H9 (cell line): ENCODE results near the gene C11orf65. TPM values are rescaled to one million over a fixed set of nuclear protein-coding genes. Genes with fewer than 3 reads are reported as not detected.

Source experiments
- DNase-seq: peaks from one replicate; pipeline ENCODE4 v3.0.0-alpha.2; 2017
- H2AFZ ChIP-seq: one replicate; pipeline ENCODE4 v1.6.1; 2013; ENCODE audit warnings: mild to moderate bottlenecking, low read length, control low read depth, moderate library complexity
- H2AK5ac ChIP-seq: 2 replicates; pipeline ENCODE4 v1.6.1; 2013; ENCODE audit warnings: low read length, control low read depth, mixed read lengths; ENCODE audit not compliant: insufficient read length
- H2BK120ac ChIP-seq: one replicate; pipeline ENCODE4 v1.6.1; 2013; ENCODE audit warnings: low read depth, mild to moderate bottlenecking, low read length, control low read depth, inconsistent platforms; ENCODE audit not compliant: poor library complexity, severe bottlenecking
- H2BK12ac ChIP-seq: 2 replicates; pipeline ENCODE4 v1.6.1; 2013; ENCODE audit warnings: low read length, control low read depth, mixed read lengths, low read depth; ENCODE audit not compliant: insufficient read length
- H2BK15ac ChIP-seq: 2 replicates; pipeline ENCODE4 v1.6.1; 2013; ENCODE audit warnings: low read depth, low read length, control low read depth
- H2BK20ac ChIP-seq: one replicate; pipeline ENCODE4 v1.6.1; 2013; ENCODE audit warnings: low read depth, mild to moderate bottlenecking, low read length, control low read depth, inconsistent platforms; ENCODE audit not compliant: poor library complexity, severe bottlenecking
- H2BK5ac ChIP-seq: 2 replicates; pipeline ENCODE4 v1.6.1; 2013; ENCODE audit warnings: low read length, control low read depth, mixed read lengths; ENCODE audit not compliant: insufficient read length
- H3K14ac ChIP-seq: 2 replicates; pipeline ENCODE4 v1.6.1; 2013; ENCODE audit warnings: low read length, control low read depth; ENCODE audit not compliant: insufficient read depth
- H3K18ac ChIP-seq: 2 replicates; pipeline ENCODE4 v1.6.1; 2013; ENCODE audit warnings: low read depth, mild to moderate bottlenecking, mixed read lengths, low read length, control low read depth; ENCODE audit not compliant: insufficient read length
- H3K23ac ChIP-seq: 2 replicates; pipeline ENCODE4 v1.6.1; 2013; ENCODE audit warnings: low read length, control low read depth, mixed read lengths, low read depth; ENCODE audit not compliant: insufficient read length
- H3K23me2 ChIP-seq: 2 replicates; pipeline ENCODE4 v1.6.1; 2013; ENCODE audit warnings: low read depth, mild to moderate bottlenecking, mixed read lengths, low read length, control low read depth; ENCODE audit not compliant: insufficient read length, poor library complexity, severe bottlenecking
- H3K27ac ChIP-seq: 2 replicates; pipeline ENCODE4 v1.5.1; 2013; ENCODE audit warnings: low read length, control low read depth, mixed read lengths, low read depth; ENCODE audit not compliant: insufficient read length
- H3K27me3 ChIP-seq: 2 replicates; pipeline ENCODE4 v1.6.1; 2013; ENCODE audit warnings: low read length, control low read depth, inconsistent platforms; ENCODE audit not compliant: insufficient read depth
- H3K4ac ChIP-seq: 2 replicates; pipeline ENCODE4 v1.6.1; 2013; ENCODE audit warnings: low read depth, mild to moderate bottlenecking, control low read depth, inconsistent platforms, low read length, moderate library complexity
- H3K4me1 ChIP-seq: 2 replicates; pipeline ENCODE4 v1.6.1; 2013; ENCODE audit warnings: low read length, control low read depth, inconsistent platforms; ENCODE audit not compliant: insufficient read depth
- H3K4me2 ChIP-seq: 2 replicates; pipeline ENCODE4 v1.6.1; 2013; ENCODE audit warnings: low read length, control low read depth, mixed read lengths; ENCODE audit not compliant: insufficient read length, insufficient read depth
- H3K56ac ChIP-seq: 2 replicates; pipeline ENCODE4 v1.6.1; 2013; ENCODE audit warnings: low read depth, mild to moderate bottlenecking, mixed read lengths, low read length, control low read depth; ENCODE audit not compliant: insufficient read length
- H3K79me1 ChIP-seq: 2 replicates; pipeline ENCODE4 v1.6.1; 2013; ENCODE audit warnings: low read depth, mild to moderate bottlenecking, moderate library complexity, low read length, control low read depth, inconsistent platforms; ENCODE audit not compliant: insufficient read depth, poor library complexity, severe bottlenecking
- H3K79me2 ChIP-seq: 2 replicates; pipeline ENCODE4 v1.6.1; 2013; ENCODE audit warnings: low read length, control low read depth, inconsistent platforms; ENCODE audit not compliant: insufficient read depth
- H3K9ac ChIP-seq: 2 replicates; pipeline ENCODE4 v1.6.1; 2013; ENCODE audit warnings: low read length, control low read depth, mixed read lengths; ENCODE audit not compliant: insufficient read length; ENCODE audit errors: extremely low read depth
- H3K9me3 ChIP-seq: one replicate; pipeline ENCODE4 v1.6.1; 2013; ENCODE audit warnings: low read depth, low read length, inconsistent platforms; ENCODE audit not compliant: control insufficient read depth
- H3T11ph ChIP-seq: one replicate; pipeline ENCODE4 v1.6.1; 2013; ENCODE audit warnings: mild to moderate bottlenecking, low read length, control low read depth, inconsistent platforms
- H4K20me1 ChIP-seq: one replicate; pipeline ENCODE4 v1.6.1; 2013; ENCODE audit not compliant: control insufficient read depth, insufficient read length, insufficient read depth
- H4K5ac ChIP-seq: 2 replicates; pipeline ENCODE4 v1.6.1; 2013; ENCODE audit warnings: low read depth, mild to moderate bottlenecking, mixed read lengths, low read length, control low read depth; ENCODE audit not compliant: insufficient read length
- H4K8ac ChIP-seq: replicated peaks from 2 replicates; pipeline ENCODE4 v1.6.1; 2013; ENCODE audit warnings: low read length, control low read depth, mixed read lengths, low read depth; ENCODE audit not compliant: insufficient read length
- H4K91ac ChIP-seq: 2 replicates; pipeline ENCODE4 v1.6.1; 2013; ENCODE audit warnings: low read depth, mild to moderate bottlenecking, moderate library complexity, mixed read lengths, low read length, control low read depth; ENCODE audit not compliant: insufficient read length
- H3K27ac Mint-ChIP-seq, 3 experiments: 2 replicates in 2 of 3; 3 replicates in 1 of 3; pipeline ENCODE4 v1.8.0; 2020 to 2021; ENCODE audit warnings: mixed read lengths in 3 of 3, mild to moderate bottlenecking in 1 of 3, moderate library complexity in 1 of 3
- H3K27me3 Mint-ChIP-seq: 2 replicates; pipeline ENCODE4 v1.8.0; 2021; ENCODE audit warnings: low read depth, mild to moderate bottlenecking, moderate library complexity, mixed read lengths
- H3K36me3 Mint-ChIP-seq, 3 experiments: 2 replicates in 2 of 3; 3 replicates in 1 of 3; pipeline ENCODE4 v1.8.0; 2020 to 2021; ENCODE audit warnings: low read depth in 3 of 3, mixed read lengths in 3 of 3; ENCODE audit not compliant: insufficient read depth in 1 of 3
- H3K4me1 Mint-ChIP-seq, 2 experiments: 2 replicates each; pipeline ENCODE4 v1.8.0; 2020; ENCODE audit warnings: mixed read lengths in 2 of 2
- H3K4me3 Mint-ChIP-seq, 2 experiments: 2 replicates in 1 of 2; 3 replicates in 1 of 2; pipeline ENCODE4 v1.8.0; 2020 to 2021; ENCODE audit warnings: mild to moderate bottlenecking in 2 of 2, mixed read lengths in 2 of 2, moderate library complexity in 1 of 2
- H3K9me3 Mint-ChIP-seq, 2 experiments: 2 replicates in 1 of 2; 3 replicates in 1 of 2; pipeline ENCODE4 v1.8.0; 2020; ENCODE audit warnings: mild to moderate bottlenecking in 2 of 2, mixed read lengths in 2 of 2, moderate library complexity in 1 of 2
- WGBS: extraction: QIAGEN DNeasy Blood & Tissue Kit; methylation state at CpG from one replicate; pipeline ENCODE4 v1.1.7; 2013; ENCODE audit warnings: missing lambda C conversion rate, low lambda C conversion rate, mixed read lengths; ENCODE audit not compliant: insufficient read length; ENCODE audit errors: extremely low coverage; 5-methylcytosine and 5-hydroxymethylcytosine counted together
- total RNA-seq: library from RNA; stranded (reverse); gene quantifications from 2 replicates; pipeline ENCODE4 v1.2.1, GENCODE V29; 2021
- TF ChIP-seq, protein P1 (sequence below): fragments of 200-600 bp; sonication (generic); conservative IDR thresholded peaks from 3 replicates; pipeline ENCODE4 v1.8.0; 2021; ENCODE audit warnings: antibody characterized with exemption, mild to moderate bottlenecking

The C11orf65 gene
- total RNA-seq, 1 experiment from 2014 or later, result 0.55 TPM

DNA sequence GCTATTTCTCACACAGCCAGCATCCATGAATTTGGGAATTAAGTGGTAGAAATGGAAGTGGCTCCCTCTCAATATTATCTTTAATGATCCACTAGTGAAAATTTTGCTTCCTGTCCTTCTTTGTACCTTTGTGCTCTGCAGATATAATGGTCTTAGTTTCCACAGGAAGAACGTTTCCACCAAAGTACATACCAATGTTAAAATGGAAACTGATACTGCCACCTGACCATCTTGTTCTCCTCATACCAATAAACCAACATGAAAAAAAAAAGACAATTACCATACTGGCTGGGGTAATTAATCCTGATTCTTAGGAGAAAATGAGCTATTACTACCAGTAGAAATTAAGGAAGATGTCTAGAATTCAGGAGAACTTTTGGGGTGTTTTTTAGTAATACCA is 32.3 kb downstream of the C11orf65 start:
- Mint-ChIP-seq H3K36me3 (peaks cover 2 to 9% (median 3%) of the 10 kb centered on the region in 3 experiments; a peak in 4 of 7 replicates), H3K27me3 (no peaks in the 10 kb centered on the region), H3K9me3 (peaks cover 20 to 37% of the 10 kb centered on the region in 2 experiments), H3K27ac (no peak overlapping the region), H3K4me1 (no peaks in the 10 kb centered on the region), H3K4me3 (no peak overlapping the region)
- H2BK120ac ChIP-seq, result no peak overlapping the region
- H3K27ac ChIP-seq, result no peak overlapping the region
- TF ChIP-seq, protein P1, sequence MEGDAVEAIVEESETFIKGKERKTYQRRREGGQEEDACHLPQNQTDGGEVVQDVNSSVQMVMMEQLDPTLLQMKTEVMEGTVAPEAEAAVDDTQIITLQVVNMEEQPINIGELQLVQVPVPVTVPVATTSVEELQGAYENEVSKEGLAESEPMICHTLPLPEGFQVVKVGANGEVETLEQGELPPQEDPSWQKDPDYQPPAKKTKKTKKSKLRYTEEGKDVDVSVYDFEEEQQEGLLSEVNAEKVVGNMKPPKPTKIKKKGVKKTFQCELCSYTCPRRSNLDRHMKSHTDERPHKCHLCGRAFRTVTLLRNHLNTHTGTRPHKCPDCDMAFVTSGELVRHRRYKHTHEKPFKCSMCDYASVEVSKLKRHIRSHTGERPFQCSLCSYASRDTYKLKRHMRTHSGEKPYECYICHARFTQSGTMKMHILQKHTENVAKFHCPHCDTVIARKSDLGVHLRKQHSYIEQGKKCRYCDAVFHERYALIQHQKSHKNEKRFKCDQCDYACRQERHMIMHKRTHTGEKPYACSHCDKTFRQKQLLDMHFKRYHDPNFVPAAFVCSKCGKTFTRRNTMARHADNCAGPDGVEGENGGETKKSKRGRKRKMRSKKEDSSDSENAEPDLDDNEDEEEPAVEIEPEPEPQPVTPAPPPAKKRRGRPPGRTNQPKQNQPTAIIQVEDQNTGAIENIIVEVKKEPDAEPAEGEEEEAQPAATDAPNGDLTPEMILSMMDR, result no peak
- no peak overlapping the region for H2AK5ac ChIP-seq
- H4K8ac ChIP-seq, result no peak overlapping the region
- H3T11ph ChIP-seq, result no peak overlapping the region
- H2AFZ ChIP-seq, result no peak overlapping the region
- no peaks in the 10 kb centered on the region for H3K79me2 ChIP-seq
- H2BK20ac ChIP-seq, result no peak overlapping the region
- no peak overlapping the region for H4K5ac ChIP-seq
- no peak overlapping the region for H2BK15ac ChIP-seq
- no CpG with 5 or more reads among the region's 1 CpG for WGBS
- no peak overlapping the region for H3K18ac ChIP-seq
- no peak overlapping the region for H2BK12ac ChIP-seq
- H3K27me3 ChIP-seq, result no peaks in the 10 kb centered on the region
- no peaks in the 10 kb centered on the region for H3K4me1 ChIP-seq
- no peaks in the 10 kb centered on the region for H3K79me1 ChIP-seq
- H3K23ac ChIP-seq, result no peak overlapping the region
- no peak overlapping the region for H4K91ac ChIP-seq
- no peak overlapping the region for H2BK5ac ChIP-seq
- H4K20me1 ChIP-seq, result no peaks in the 10 kb centered on the region
- H3K14ac ChIP-seq, result no peak overlapping the region
- no peak overlapping the region for H3K9ac ChIP-seq
- H3K56ac ChIP-seq, result no peak overlapping the region
- no peaks in the 10 kb centered on the region for H3K9me3 ChIP-seq
- no peak overlapping the region for H3K4ac ChIP-seq
- H3K23me2 ChIP-seq, result no peaks in the 10 kb centered on the region
- DNase-seq, result no peak
- H3K4me2 ChIP-seq, result no peak overlapping the region
